IPS-NIHi11 (cell line): ENCODE data around the gene NFXL1.

Experiments
- DNase-seq: peaks from one replicate; pipeline ENCODE4 v3.0.0; 2012; ENCODE audit warnings: mixed read lengths, low spot score

NFXL1 gene

DNA sequence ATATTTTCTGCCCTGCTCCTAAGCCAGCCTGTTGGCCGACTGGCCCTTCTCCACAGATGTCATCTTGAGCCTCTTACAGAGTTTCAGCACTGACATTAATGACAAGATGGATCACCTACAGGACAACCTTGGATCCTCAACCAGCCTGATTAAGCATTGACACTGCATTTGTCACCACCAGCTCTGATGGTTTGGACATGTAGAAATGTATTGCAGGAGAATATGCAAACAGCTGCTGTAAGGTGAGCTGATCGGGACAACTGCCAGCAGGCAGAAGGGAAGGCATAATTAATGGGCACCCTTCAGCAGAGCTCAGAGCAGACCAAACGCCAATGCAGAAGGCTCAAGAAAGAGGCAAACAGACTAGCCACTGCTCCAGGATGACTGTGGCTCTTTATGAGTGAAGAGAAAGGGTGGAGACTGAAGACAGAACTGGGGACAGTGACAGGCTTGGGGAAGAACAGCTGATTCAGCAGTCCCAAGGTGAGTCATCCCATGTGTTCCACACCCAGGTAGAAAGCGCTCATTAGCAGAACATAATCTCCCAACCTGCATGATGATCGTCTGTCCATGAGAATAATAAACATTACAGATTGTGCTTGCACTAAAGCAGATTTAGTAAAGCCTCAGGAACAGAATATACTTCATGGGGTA, 83.2 kb downstream of the NFXL1 start:
- no peak for DNase-seq

DNA sequence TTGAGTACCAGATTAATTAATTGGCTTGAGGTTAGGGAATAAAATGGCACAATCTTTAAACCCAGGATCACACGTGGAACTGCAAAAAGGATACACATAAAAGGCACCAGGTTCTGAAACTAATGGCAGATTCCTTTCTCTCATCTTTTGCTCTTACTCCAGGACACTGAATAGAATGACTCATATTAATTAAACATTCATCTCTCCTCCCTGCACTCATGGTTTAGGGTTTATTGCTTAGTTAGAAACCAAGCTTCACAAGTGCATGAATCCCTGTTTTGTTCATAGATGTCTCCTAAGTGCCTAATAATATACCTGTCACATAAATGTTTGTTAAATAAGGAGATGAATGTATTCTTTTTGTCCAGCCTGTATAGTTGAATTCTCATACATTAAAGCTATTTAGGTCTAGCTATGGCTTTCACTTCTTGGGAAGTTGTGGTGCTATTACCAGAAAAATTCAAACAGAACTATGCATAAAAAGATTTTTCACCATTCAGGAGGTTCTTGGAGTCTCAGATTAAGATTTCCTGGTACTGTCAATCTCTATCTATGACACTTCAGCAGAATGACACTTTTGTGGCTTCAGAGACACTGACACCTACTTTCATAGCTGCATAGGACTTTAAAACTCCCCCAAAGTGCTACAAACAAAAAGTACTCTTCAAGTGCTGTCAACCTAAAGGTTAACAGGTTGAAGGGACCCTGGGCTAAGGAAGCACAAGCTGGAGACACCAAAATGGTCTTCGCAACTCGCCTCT, 83.9 kb downstream of the NFXL1 start:
- DNase-seq = no peak

DNA sequence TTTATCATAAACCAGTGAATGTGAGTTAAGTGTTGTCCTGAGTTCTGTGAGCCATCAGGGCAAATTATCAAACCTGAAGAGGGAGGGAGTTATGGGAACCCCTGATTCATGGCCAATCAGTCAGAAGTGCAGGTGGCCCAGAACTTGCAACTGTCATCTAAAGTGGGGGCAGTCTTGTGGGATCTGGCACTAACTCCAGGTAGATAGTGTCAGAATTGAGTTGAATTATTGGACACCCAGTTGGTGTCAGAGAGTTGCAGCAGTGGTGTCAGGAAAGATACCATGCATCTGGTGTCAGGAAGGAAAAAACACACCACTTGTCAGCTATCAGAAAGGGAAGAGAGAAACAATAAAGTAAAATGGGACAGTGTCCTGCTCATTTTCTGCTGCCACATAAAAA, 84.9 kb downstream of the NFXL1 start:
- DNase-seq = no peak

DNA sequence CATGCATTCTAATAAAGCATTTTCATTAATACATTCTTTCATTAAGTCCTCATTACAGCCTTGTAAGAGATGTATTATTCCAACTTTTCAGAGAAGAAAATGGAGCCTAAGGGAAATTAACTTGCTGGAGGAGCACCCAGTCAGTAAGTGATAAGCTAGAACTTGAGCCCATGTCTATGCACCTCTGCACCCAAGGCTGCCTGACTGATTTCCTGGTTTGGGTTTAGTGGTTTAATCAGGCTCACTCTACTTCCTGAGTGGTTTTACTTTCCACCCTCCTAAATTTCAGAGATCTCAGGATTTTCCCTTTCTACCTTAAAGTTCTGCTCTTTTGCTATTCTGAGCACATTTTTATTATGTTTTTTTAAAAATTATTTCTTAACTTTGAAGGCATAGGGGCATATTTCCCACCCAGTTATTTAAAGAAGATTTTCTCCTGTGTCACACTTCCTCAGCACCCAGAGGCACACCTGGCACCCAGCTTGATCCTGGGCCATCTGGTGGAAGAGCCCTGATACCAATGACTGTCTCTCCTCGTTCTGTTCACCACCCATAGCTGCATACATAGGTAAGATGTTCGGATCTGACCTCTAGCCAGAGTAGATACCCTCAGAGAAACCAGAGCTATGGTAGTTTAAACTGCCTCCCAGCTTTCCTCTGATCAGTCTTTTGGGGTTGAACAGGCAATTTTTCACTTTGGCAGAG, 86.9 kb downstream of the NFXL1 start:
- no peak for DNase-seq

DNA sequence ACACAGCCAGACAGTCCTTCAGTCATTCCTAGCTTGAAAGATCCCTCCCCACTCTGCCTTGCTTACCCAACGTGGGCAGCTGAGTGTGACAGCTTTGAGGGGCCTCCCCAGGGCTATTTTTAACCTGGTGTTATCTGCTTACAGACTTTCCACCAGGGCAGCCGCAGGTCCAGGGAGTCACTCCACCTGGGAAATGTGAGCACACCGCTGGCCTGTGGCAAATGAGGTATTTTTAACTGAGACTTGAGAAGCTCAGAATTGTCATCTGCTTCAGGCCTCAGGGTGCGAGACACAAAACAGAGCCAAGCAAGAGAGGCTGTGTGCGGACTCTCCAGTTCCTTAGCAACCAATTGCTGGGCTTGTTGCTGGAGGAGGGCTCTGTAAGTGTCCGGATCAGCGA, 89.5 kb downstream of the NFXL1 start:
- DNase-seq = no peak

DNA sequence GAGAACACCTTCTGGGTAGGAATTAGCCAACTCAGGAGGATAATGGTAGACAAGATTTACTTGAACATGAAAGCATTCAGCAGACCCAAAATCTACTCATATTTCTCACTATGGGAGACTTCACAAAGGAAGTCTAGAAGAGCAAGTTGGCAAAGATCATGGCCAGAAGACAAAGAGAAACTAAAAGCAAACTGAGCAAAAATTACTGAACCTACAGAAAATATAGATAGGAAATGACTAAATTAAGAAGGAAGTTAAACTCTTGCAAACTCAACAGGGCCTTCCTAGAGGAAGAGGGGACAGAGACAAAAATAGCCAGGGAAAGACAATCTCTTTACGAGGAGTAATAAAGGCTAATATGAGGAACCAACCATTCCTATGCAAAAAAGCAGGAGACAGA, 95.2 kb downstream of the NFXL1 start:
- no peak for DNase-seq

DNA sequence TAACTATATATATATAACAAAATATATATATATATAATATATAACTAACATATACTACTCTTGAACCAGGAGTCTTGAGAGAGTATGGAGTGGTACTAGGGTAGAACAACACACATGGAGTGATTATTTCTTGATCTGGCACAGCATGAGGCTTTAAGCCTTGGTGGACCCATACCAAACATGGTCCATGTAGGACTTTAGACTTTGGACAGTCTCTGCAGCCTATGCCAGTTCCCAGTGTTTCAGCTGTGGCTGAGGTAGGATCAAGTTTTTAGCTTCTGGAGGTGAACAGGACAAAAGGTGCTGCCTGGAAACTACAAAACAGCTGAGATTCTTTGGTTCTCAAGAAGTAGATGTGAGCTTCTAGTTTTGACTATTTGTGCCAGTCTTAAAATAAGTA, 97.1 kb downstream of the NFXL1 start:
- DNase-seq = no peak

DNA sequence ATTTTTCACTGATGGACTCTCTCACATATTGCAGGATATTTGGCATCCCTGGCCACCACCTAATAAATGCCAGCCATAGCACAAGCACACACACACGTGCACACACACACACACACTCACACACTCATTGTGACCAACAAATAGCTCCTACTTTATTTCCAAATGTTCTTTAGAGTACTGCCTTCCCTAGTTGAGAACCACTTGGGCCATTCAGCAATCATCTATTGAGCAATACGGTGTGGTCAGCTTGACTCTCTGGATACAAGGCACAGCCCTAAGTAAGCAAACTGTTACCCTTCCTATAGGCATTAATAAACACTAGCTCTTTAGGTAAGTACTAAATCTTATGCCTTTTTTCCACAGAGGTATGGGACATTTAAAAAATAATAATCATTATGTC, 97.6 kb downstream of the NFXL1 start:
- DNase-seq = no peak

DNA sequence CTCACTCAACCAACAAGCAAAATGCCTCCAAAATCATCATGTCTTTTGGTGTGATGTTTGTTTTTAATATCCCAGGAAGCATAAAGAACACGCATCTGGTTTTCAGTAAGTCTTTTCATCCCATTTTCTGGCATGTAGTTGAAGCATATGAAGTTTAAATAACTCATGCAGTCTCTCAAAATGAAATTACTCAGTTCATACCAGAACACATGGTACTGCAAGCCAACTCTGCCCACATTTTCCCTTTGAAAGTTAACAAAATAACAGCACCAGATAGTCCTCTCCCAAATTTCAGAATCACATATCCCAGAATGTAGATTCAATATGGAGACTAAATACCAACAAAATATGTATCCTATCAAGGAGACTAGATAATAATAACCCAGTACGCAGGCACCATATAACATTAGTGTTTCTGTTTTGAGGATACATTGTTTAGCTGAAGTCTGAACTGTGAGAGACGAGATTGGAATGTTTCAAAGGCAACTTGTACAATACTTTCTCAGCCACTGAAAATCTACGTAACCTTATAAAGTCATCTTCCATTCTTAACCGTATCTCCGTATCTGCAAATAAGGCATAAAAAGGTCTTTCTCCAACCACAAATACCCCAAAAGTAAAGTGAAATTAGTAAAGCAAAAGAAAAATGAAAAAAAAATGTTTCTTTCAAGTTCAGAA, 99.6 kb downstream of the NFXL1 start:
- DNase-seq = no peak

DNA sequence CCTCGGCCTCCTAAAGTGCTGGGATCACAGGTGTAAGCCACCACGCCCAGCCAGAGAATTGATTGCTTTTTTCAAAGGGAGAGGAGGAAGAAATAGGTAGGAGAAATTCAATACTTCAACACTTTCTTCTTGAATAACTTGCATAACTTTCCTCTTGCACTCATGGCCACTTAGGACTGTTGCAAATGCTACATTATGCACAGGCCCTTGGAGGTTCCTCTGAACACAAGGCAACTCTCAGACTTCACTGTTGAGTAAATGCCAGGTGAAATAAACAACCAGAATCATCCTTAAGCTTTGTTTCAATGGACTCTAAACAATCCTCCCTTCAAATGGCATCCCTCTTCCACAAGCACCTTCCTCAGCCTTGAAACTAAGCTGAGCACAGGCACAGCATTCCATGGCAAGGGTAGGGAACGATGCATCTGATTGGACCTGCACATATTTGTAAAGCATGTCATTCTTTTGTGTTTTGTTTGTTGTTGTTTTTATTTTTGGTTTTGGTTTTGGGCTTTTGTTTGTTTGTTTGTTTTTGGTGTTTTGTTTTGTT, 104.7 kb downstream of the NFXL1 start:
- DNase-seq = no peak

DNA sequence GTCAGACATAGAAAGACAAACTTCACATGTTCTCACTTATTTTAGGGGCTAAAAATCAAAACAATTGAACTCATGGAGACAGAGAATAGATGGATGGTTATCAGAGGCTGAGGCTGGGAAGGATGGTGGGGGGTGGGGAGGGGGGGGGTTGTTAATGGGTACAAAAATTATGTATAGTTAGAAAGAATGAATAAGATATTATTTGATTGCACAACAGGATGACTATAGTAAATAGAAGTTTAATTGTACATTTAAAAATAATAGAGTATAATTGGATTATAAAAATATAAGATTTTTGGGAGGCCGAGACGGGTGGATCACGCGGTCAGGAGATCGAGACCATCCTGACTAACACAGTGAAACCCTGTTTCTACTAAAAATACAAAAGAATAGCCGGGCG, 109.8 kb downstream of the NFXL1 start:
- DNase-seq = no peak

DNA sequence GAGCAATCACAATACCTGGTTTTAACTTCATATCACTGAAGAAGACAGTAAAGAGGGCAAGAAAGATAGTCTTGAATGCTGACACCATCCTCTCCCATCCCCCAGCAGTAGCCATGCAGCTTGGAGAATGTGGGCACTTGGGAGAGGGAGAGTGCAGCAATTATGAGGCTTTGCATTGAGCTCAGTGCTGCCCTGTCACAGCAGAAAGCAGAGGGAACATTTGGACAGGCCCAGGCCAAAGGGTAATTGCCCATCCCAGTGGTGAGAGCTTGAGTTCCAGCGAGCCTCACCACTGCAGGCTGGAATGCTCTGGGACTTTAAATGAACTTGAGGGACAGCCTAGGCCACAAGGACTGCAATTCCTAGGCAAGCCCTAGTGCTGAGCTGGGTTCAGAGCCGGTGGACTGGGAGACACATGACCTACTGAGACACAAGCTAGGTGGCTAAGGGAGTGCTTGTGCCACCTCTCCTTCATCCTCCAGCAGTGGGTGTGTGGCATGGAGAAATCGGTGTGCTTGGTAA, 112.8 kb downstream of the NFXL1 start:
- DNase-seq = no peak

DNA sequence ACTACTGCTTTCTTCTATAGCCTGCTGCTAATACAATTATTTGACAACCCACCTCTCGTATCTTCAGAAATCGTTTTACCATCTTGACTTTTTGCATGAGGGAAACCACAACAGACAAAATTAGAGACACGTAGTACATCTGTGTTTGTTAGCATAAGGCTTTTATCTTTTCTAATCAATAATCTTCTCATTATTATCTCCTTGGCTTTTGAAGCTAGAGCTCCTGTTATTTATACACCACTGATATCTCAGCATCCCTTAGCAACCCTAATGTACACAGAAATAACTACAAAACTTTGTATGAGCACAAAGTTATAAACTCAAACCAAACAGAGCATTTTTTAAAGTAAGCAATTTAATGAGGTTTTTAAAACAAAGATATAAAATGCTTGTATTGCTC, 116.2 kb downstream of the NFXL1 start:
- no peak for DNase-seq
